ENCODE results near the gene SRGAP3.

SRGAP3 gene

GRCh38 chr3:8985876-8986275, 263.6 kb downstream of the SRGAP3 start:
- no peaks in the 10 kb centered on the region for H3K9me3 Mint-ChIP-seq
- no peak for ATAC-seq
- peaks cover 4% of the 10 kb centered on the region for H3K27me3 Mint-ChIP-seq
- H3K4me3 Mint-ChIP-seq: no peak overlapping the region
- no peak overlapping the region for H3K27ac Mint-ChIP-seq
- H3K36me3 Mint-ChIP-seq (ENCODE audit: low read depth): no peaks in the 10 kb centered on the region
- H3K4me1 Mint-ChIP-seq: peaks cover 2% of the 10 kb centered on the region
- DNase-seq: no peak

GRCh38 chr3:8985411-8985831, 264.0 kb downstream of the SRGAP3 start:
- Mint-ChIP-seq H3K27me3 (peaks cover 4% of the 10 kb centered on the region), H3K36me3 (ENCODE audit: low read depth) (no peaks in the 10 kb centered on the region), H3K9me3 (no peaks in the 10 kb centered on the region), H3K27ac (no peak overlapping the region), H3K4me1 (peaks cover 2% of the 10 kb centered on the region), H3K4me3 (no peak overlapping the region)
- ATAC-seq (no peak), DNase-seq (no peak)

DNA sequence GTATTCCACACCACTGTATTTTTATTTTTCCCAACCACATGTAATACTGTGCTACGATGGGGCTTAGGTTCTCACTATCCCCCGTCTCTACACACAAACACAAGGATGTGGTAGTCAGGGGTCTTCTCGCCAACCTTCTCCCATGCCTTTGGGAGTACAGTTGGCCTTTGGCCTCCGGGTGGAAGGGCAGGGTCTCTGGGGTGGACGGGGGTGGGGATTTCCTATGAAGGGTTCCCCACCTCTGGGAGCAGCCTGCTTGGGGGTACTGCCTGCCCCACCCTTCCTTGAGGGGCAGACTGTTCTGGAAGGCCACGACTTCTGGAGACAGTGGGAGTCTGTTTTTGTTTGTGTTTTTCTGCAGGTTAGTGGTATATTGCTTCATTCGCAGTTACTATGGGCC, 264.9 kb downstream of the SRGAP3 start:
- Mint-ChIP-seq H3K36me3 (ENCODE audit: low read depth) (no peaks in the 10 kb centered on the region), H3K9me3 (no peaks in the 10 kb centered on the region), H3K27me3 (peaks cover 11% of the 10 kb centered on the region), H3K4me3 (no peak overlapping the region), H3K4me1 (peaks cover 2% of the 10 kb centered on the region), H3K27ac (no peak overlapping the region)
- ATAC-seq: no peak
- DNase-seq: no peak

- DNase-seq: no peak
- Mint-ChIP-seq H3K36me3 (ENCODE audit: low read depth) (no peaks in the 10 kb centered on the region), H3K27me3 (peaks cover 14% of the 10 kb centered on the region), H3K4me1 (peaks cover 2% of the 10 kb centered on the region), H3K27ac (no peak overlapping the region), H3K9me3 (no peaks in the 10 kb centered on the region), H3K4me3 (no peak overlapping the region)
- no peak for ATAC-seq
Measured at GRCh38 chr3:8984081-8984480, 265.4 kb downstream of the SRGAP3 start.

GRCh38 chr3:8983591-8983990, 265.9 kb downstream of the SRGAP3 start:
- no peak for ATAC-seq
- no peaks in the 10 kb centered on the region for H3K36me3 Mint-ChIP-seq (ENCODE audit: low read depth)
- DNase-seq: no peak
- H3K4me1 Mint-ChIP-seq: peaks cover 2% of the 10 kb centered on the region
- no peak overlapping the region for H3K27ac Mint-ChIP-seq
- H3K4me3 Mint-ChIP-seq: no peak overlapping the region
- peaks cover 16% of the 10 kb centered on the region for H3K27me3 Mint-ChIP-seq
- H3K9me3 Mint-ChIP-seq: no peaks in the 10 kb centered on the region

DNA sequence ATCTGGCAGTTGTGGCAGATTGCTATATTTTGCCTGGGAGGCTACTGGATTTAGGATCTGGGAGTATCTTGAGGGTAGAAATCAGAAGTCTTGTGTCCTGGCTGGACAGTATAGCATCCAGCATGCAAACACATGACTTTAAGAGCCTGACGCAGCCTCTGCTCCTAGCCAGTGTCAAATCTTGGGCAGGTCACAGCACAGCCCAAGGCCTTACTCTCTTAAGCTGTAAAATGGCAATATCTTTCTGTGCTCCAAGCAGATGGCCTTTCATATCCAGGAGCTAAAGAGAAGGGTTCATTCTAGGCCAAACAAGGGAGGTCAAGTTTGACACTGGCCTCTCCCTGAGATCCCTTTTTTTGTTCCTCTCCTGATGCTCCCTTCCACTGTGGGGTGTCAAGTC, 266.4 kb downstream of the SRGAP3 start:
- ATAC-seq (no peak), DNase-seq (no peak)
- Mint-ChIP-seq H3K4me1 (peaks cover 2% of the 10 kb centered on the region), H3K27ac (no peak overlapping the region), H3K36me3 (ENCODE audit: low read depth) (no peaks in the 10 kb centered on the region), H3K4me3 (no peak overlapping the region), H3K9me3 (no peaks in the 10 kb centered on the region), H3K27me3 (peaks cover 16% of the 10 kb centered on the region)

GRCh38 chr3:8982509-8982908, 266.9 kb downstream of the SRGAP3 start:
- Mint-ChIP-seq H3K4me3 (no peak overlapping the region), H3K9me3 (no peaks in the 10 kb centered on the region), H3K36me3 (ENCODE audit: low read depth) (no peaks in the 10 kb centered on the region), H3K27ac (no peak overlapping the region), H3K27me3 (peaks cover 21% of the 10 kb centered on the region), H3K4me1 (no peaks in the 10 kb centered on the region)
- no peak for ATAC-seq
- DNase-seq: no peak

- Mint-ChIP-seq H3K4me1 (no peaks in the 10 kb centered on the region), H3K36me3 (ENCODE audit: low read depth) (no peaks in the 10 kb centered on the region), H3K27me3 (peaks cover 21% of the 10 kb centered on the region), H3K27ac (no peak overlapping the region), H3K4me3 (no peak overlapping the region), H3K9me3 (no peaks in the 10 kb centered on the region)
- ATAC-seq (no peak), DNase-seq (no peak)
Measured at GRCh38 chr3:8981700-8982099, 267.7 kb downstream of the SRGAP3 start.

GRCh38 chr3:8981296-8981695, 268.1 kb downstream of the SRGAP3 start:
- no peak overlapping the region for H3K4me3 Mint-ChIP-seq
- H3K27me3 Mint-ChIP-seq: peaks cover 21% of the 10 kb centered on the region
- no peaks in the 10 kb centered on the region for H3K36me3 Mint-ChIP-seq (ENCODE audit: low read depth)
- no peaks in the 10 kb centered on the region for H3K9me3 Mint-ChIP-seq
- no peak for ATAC-seq
- H3K27ac Mint-ChIP-seq: no peak overlapping the region
- no peak for DNase-seq
- H3K4me1 Mint-ChIP-seq: no peaks in the 10 kb centered on the region

DNA sequence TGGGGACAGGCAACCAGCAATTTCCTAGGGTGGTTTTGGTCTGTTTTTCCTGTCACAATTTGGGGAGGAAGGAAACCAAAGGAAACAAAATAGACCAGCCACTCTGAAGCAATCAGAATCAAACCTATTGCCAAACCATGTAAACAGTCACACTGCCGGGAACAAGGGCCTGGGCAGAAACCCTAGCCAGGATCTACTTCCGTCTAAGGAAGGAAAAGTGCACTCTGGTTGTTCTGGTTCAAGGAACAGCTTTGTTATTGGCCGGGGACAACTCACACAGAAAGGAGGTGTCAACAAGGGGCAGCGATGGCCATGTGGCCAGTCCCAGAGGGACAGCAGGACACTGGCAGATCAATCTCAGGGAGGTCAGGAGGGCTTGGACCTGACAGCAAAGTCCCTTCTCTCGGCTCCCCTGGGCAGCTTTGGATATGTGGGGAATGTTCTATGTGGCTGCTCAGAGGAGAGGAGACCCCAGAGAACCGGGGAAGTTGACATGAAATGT, 268.6 kb downstream of the SRGAP3 start:
- Mint-ChIP-seq H3K9me3 (no peaks in the 10 kb centered on the region), H3K4me3 (no peak overlapping the region), H3K4me1 (no peaks in the 10 kb centered on the region), H3K27me3 (peaks cover 21% of the 10 kb centered on the region), H3K27ac (no peak overlapping the region), H3K36me3 (ENCODE audit: low read depth) (no peaks in the 10 kb centered on the region)
- DNase-seq: no peak
- no peak for ATAC-seq

- Mint-ChIP-seq H3K27ac (no peak overlapping the region), H3K4me1 (no peaks in the 10 kb centered on the region), H3K4me3 (no peak overlapping the region), H3K27me3 (peaks cover 22% of the 10 kb centered on the region), H3K9me3 (no peaks in the 10 kb centered on the region), H3K36me3 (ENCODE audit: low read depth) (no peaks in the 10 kb centered on the region)
- no peak for ATAC-seq
- no peak for DNase-seq
Measured at GRCh38 chr3:8979262-8979661, 270.2 kb downstream of the SRGAP3 start.

DNA sequence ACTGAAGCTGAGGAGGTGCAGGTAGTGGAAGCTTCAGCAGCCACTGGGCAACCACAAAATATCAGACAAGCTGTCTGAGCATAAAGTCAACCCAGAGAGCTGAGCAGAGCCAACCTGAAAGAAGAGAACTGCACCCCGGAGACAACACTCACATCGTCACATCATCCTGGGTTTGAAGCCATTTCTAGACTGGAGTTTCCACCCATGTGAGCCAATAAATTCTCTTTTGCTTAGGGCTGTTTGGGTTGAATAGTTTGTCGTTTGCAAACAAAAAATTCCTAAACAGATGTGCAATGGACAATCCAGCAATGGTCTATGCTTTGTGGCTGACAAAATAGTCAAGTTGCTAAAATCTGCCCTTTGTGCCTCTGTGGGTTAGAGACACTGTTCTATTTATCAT, 270.9 kb downstream of the SRGAP3 start:
- no peaks in the 10 kb centered on the region for H3K9me3 Mint-ChIP-seq
- H3K36me3 Mint-ChIP-seq (ENCODE audit: low read depth): no peaks in the 10 kb centered on the region
- ATAC-seq: no peak
- no peak overlapping the region for H3K4me3 Mint-ChIP-seq
- DNase-seq: no peak
- no peak overlapping the region for H3K27ac Mint-ChIP-seq
- H3K4me1 Mint-ChIP-seq: no peaks in the 10 kb centered on the region
- H3K27me3 Mint-ChIP-seq: peaks cover 22% of the 10 kb centered on the region

DNA sequence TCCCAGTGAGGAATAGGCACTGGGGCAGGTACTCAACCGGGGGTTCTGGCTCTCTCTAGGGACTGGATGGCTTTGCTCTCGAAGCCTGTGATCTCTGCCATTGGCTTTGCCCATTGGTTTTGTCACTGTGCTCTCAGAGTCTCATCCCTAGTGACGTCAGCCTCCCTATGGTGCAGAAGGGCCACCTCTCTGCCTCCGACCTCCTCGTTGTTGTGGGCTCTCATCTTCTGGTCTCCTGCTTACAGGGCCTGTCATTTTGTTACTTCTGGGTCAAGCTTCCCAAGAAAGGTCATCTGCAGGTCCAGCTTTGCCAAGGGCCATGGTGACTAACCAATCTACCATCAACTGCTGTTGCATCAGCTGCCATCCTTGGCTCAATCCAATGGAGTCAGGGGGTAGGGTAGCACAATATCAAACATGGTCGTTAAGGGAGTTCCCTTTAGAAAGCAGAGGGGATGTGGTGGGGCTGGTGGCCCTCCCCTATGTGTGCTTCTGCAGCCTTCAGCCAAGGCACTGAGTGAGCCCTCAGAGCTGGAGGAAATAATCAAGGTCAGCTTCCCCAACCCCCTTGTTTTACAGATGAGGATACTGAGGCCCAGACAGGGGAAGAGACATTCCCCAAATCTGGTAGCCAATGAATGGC, 272.8 kb downstream of the SRGAP3 start:
- ATAC-seq (no peak), DNase-seq (no peak)
- H3K36me3 Mint-ChIP-seq (ENCODE audit: low read depth): no peaks in the 10 kb centered on the region
- H3K4me3 Mint-ChIP-seq: no peak overlapping the region
- no peaks in the 10 kb centered on the region for H3K4me1 Mint-ChIP-seq
- H3K27ac Mint-ChIP-seq: no peak overlapping the region
- H3K9me3 Mint-ChIP-seq: no peaks in the 10 kb centered on the region
- peaks cover 27% of the 10 kb centered on the region for H3K27me3 Mint-ChIP-seq

- ATAC-seq: no peak
- no peak overlapping the region for H3K27ac Mint-ChIP-seq
Measured at GRCh38 chr3:8975081-8976020, 274.1 kb downstream of the SRGAP3 start.

GRCh38 chr3:8974458-8974857, 275.0 kb downstream of the SRGAP3 start:
- Mint-ChIP-seq H3K27ac (no peak overlapping the region), H3K36me3 (ENCODE audit: low read depth) (no peaks in the 10 kb centered on the region), H3K27me3 (peaks cover 20% of the 10 kb centered on the region), H3K9me3 (no peaks in the 10 kb centered on the region), H3K4me3 (no peak overlapping the region), H3K4me1 (no peaks in the 10 kb centered on the region)
- DNase-seq (no peak), ATAC-seq (no peak)

More at GRCh38 chr3:8975081-8976020, 274.1 kb downstream of the SRGAP3 start:
- no peak overlapping the region for H3K4me3 Mint-ChIP-seq
- H3K27me3 Mint-ChIP-seq: peaks cover 25% of the 10 kb centered on the region
- no peak for DNase-seq
- no peaks in the 10 kb centered on the region for H3K36me3 Mint-ChIP-seq (ENCODE audit: low read depth)
- H3K9me3 Mint-ChIP-seq: no peaks in the 10 kb centered on the region
- H3K4me1 Mint-ChIP-seq: no peaks in the 10 kb centered on the region

Measured in activated naive CD8-positive, alpha-beta T cell treated with anti-CD3 and anti-CD28 coated beads, Interleukin-2, amount 50 U/mL, for 24 hours (primary cell).